ENCODE measurements around the gene OPCML.

GRCh38 chr11:132595246-132595645, 937.1 kb downstream of the OPCML start:
- TF ChIP-seq, protein P1, sequence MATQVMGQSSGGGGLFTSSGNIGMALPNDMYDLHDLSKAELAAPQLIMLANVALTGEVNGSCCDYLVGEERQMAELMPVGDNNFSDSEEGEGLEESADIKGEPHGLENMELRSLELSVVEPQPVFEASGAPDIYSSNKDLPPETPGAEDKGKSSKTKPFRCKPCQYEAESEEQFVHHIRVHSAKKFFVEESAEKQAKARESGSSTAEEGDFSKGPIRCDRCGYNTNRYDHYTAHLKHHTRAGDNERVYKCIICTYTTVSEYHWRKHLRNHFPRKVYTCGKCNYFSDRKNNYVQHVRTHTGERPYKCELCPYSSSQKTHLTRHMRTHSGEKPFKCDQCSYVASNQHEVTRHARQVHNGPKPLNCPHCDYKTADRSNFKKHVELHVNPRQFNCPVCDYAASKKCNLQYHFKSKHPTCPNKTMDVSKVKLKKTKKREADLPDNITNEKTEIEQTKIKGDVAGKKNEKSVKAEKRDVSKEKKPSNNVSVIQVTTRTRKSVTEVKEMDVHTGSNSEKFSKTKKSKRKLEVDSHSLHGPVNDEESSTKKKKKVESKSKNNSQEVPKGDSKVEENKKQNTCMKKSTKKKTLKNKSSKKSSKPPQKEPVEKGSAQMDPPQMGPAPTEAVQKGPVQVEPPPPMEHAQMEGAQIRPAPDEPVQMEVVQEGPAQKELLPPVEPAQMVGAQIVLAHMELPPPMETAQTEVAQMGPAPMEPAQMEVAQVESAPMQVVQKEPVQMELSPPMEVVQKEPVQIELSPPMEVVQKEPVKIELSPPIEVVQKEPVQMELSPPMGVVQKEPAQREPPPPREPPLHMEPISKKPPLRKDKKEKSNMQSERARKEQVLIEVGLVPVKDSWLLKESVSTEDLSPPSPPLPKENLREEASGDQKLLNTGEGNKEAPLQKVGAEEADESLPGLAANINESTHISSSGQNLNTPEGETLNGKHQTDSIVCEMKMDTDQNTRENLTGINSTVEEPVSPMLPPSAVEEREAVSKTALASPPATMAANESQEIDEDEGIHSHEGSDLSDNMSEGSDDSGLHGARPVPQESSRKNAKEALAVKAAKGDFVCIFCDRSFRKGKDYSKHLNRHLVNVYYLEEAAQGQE (IDR thresholded peaks at IDR 0.05; ENCODE audit: insufficient read depth in 1 of 2, low read depth in 2 of 2, low read length in 1 of 2) = no peak
- TF ChIP-seq, protein P2, sequence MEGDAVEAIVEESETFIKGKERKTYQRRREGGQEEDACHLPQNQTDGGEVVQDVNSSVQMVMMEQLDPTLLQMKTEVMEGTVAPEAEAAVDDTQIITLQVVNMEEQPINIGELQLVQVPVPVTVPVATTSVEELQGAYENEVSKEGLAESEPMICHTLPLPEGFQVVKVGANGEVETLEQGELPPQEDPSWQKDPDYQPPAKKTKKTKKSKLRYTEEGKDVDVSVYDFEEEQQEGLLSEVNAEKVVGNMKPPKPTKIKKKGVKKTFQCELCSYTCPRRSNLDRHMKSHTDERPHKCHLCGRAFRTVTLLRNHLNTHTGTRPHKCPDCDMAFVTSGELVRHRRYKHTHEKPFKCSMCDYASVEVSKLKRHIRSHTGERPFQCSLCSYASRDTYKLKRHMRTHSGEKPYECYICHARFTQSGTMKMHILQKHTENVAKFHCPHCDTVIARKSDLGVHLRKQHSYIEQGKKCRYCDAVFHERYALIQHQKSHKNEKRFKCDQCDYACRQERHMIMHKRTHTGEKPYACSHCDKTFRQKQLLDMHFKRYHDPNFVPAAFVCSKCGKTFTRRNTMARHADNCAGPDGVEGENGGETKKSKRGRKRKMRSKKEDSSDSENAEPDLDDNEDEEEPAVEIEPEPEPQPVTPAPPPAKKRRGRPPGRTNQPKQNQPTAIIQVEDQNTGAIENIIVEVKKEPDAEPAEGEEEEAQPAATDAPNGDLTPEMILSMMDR (IDR thresholded peaks at IDR 0.05) = no peak
- TF ChIP-seq POLR2AphosphoS5 (IDR thresholded peaks at IDR 0.05; ENCODE audit: low read depth, low read length) (no peak), TCF7L2 (IDR thresholded peaks at IDR 0.05; ENCODE audit: low read depth, low read length) (no peak), SIN3A (IDR thresholded peaks at IDR 0.05; ENCODE audit: borderline replicate concordance, insufficient read depth, low read depth, low read length) (no peak)
